ENCODE data around the gene TWSG1.
"Not testable (repeated sequence)": the region's sequence is repeated elsewhere in the genome, so short reads cannot be mapped to it uniquely, and the experiment has no call there.

TWSG1 gene

DNA sequence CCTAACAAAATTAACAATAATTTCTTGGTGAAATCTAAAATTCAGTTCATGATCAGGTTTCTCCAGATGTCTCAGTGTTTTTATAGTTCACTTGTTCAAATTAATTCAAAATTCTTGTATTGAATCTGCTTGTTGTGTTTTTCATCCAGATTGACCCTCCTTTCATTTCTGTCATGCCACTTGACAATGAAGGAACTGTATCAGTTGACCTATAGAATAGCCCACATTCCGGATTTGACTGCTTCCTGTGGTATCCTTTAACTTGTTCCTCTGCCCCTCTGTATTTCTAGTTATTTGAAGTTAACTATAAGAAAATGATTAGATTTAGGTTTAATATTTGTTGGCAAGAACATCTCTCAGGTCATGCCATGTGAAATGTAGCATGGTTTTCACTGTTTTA, 53.3 kb downstream of the TWSG1 start:
- no CpG with 5 or more reads among the region's 1 CpG for WGBS, 2 experiments (ENCODE audit: insufficient coverage in 2 of 2)
- H3K9me3 ChIP-seq (ENCODE audit: control insufficient read depth, low read length) = peaks cover 12% of the 10 kb centered on the region
- peaks cover 23% of the 10 kb centered on the region for H3K36me3 ChIP-seq (ENCODE audit: control insufficient read depth, insufficient read depth, low read length)
- H3K27ac ChIP-seq (ENCODE audit: low read depth, low read length, severe bottlenecking) = no peak overlapping the region
- H3K4me1 ChIP-seq (ENCODE audit: control insufficient read depth, insufficient read depth, low read length, poor library complexity, severe bottlenecking) = no peaks in the 10 kb centered on the region
- no peak overlapping the region for H3K4me3 ChIP-seq (ENCODE audit: extremely low read depth, insufficient read depth, low read length, poor library complexity, severe bottlenecking)

DNA sequence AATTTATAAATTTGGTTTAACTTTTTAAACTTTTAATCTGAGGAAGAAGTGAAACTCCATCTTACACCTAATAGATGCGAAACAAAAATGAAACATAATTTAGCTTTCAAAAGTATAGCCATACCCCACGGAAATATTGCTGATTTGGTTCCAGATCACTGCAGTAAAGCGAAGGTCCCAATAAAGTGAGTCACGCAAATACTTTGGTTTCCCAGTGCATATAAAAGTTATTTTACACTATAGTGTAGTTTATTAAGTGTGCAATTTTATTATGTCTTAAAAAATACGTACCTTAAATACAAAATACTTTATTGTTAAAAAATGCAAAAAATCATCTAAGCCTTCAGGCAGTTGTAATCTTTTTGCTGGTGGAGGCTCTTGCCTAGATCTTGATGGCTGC, 55.1 kb downstream of the TWSG1 start:
- Histone ChIP-seq H3K4me1 (ENCODE audit: control insufficient read depth, insufficient read depth, low read length, poor library complexity, severe bottlenecking) (no peaks in the 10 kb centered on the region), H3K9me3 (ENCODE audit: control insufficient read depth, low read length) (peaks cover 12% of the 10 kb centered on the region), H3K36me3 (ENCODE audit: control insufficient read depth, insufficient read depth, low read length) (peaks cover 30% of the 10 kb centered on the region), H3K27ac (ENCODE audit: low read depth, low read length, severe bottlenecking) (no peak overlapping the region), H3K4me3 (ENCODE audit: extremely low read depth, insufficient read depth, low read length, poor library complexity, severe bottlenecking) (no peak overlapping the region)
- WGBS, 2 experiments (ENCODE audit: insufficient coverage in 2 of 2) = 100% methylated on average over 1 to 2 of the region's 5 CpGs

DNA sequence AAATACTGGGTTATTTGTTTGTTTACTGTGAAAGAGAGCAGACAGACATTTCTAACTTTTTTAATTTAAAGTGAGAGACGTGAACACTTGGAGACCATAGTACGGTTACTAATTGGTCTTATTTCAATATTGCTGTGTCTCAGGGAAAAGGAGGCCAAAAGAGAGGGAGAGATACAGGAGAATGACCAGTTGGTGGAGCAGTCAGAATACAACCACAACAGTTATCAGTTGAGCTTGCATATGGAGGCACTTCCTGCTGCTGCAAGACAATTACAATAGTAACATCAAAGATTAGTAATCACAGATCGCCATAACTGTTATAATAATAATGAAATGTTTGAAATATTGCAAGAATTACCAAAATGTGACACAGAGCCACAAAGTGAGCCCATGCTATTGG, 58.2 kb downstream of the TWSG1 start:
- no peak overlapping the region for H3K4me3 ChIP-seq (ENCODE audit: extremely low read depth, insufficient read depth, low read length, poor library complexity, severe bottlenecking)
- peaks cover 12% of the 10 kb centered on the region for H3K9me3 ChIP-seq (ENCODE audit: control insufficient read depth, low read length)
- H3K27ac ChIP-seq (ENCODE audit: low read depth, low read length, severe bottlenecking) = no peak overlapping the region
- H3K4me1 ChIP-seq (ENCODE audit: control insufficient read depth, insufficient read depth, low read length, poor library complexity, severe bottlenecking) = no peaks in the 10 kb centered on the region
- H3K36me3 ChIP-seq (ENCODE audit: control insufficient read depth, insufficient read depth, low read length) = peaks cover 30% of the 10 kb centered on the region
- WGBS, 2 experiments (ENCODE audit: insufficient coverage in 2 of 2) = 100% methylated on average over 1 of the region's 3 CpGs; no CpG with 5 or more reads in 1 of the 2 experiments

DNA sequence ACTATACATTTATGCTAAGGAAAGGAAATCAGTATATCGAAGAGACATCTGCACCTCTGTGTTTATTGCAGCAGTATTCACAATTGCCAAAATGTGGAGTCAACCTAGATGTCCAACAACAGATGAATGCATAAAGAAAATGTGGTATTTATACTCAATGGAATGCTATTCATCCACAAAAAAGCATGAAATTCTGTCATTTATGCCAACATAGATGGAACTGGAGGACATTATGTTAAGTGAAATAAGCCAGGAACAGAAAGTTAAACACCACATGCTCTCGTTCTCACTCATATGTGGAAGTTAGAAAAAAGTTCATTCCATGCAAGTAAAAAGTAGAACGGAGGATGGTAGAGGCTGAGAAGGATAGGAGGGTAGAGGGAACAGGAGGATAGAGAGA, 59.5 kb downstream of the TWSG1 start:
- Histone ChIP-seq H3K4me3 (ENCODE audit: extremely low read depth, insufficient read depth, low read length, poor library complexity, severe bottlenecking) (no peak overlapping the region), H3K9me3 (ENCODE audit: control insufficient read depth, low read length) (peaks cover 12% of the 10 kb centered on the region), H3K4me1 (ENCODE audit: control insufficient read depth, insufficient read depth, low read length, poor library complexity, severe bottlenecking) (no peaks in the 10 kb centered on the region), H3K27ac (ENCODE audit: low read depth, low read length, severe bottlenecking) (no peak overlapping the region), H3K36me3 (ENCODE audit: control insufficient read depth, insufficient read depth, low read length) (peaks cover 25% of the 10 kb centered on the region)
- WGBS, 2 experiments (ENCODE audit: insufficient coverage in 2 of 2) = 92 to 94% methylated on average over 2 of the region's 3 CpGs

DNA sequence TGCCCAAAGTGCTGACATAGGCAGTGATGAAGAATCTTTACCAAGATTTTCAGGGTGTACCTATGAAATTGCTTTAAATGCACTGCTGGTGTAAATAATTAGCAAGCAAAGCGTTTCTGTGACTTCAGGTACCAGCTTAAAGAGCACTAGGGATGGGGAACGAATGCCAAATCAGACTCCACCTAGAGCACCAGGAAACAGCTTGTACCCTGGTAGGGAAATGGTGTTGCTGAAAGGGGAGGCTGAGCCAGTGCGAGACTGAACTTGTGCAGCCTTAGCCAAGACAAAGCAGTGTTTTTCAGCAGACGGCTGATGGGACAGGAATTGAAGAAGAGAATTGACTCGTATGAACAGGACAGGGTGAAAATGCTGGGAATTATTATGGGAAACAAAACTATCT, 65.6 kb downstream of the TWSG1 start:
- Histone ChIP-seq H3K36me3 (ENCODE audit: control insufficient read depth, insufficient read depth, low read length) (no peaks in the 10 kb centered on the region), H3K4me3 (ENCODE audit: extremely low read depth, insufficient read depth, low read length, poor library complexity, severe bottlenecking) (no peak overlapping the region), H3K27ac (ENCODE audit: low read depth, low read length, severe bottlenecking) (no peak overlapping the region), H3K4me1 (ENCODE audit: control insufficient read depth, insufficient read depth, low read length, poor library complexity, severe bottlenecking) (peaks cover 9% of the 10 kb centered on the region), H3K9me3 (ENCODE audit: control insufficient read depth, low read length) (no peaks in the 10 kb centered on the region)
- 93% methylated on average over 3 to 5 of the region's 5 CpGs for WGBS, 2 experiments (ENCODE audit: insufficient coverage in 2 of 2)

DNA sequence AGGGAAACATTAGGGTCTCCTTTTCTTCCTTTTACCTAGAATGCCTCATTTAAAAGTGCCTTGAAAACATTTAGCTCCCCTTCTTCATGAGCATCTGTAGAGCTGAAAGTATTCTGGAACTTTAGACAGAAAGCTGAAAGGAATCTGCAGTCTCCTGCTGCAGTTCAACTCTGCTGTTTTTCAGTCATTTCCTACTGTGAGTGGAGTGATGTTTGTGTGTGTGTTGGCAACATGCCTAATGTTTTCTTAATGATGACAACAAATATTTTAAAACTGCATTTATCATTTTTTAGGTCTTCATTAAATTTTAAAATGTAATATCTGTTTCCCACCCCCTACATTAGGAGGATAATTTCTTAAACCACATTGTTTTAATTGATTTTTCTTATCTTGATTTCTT, 66.6 kb downstream of the TWSG1 start:
- H3K36me3 ChIP-seq (ENCODE audit: control insufficient read depth, insufficient read depth, low read length) = no peaks in the 10 kb centered on the region
- peaks cover 9% of the 10 kb centered on the region for H3K4me1 ChIP-seq (ENCODE audit: control insufficient read depth, insufficient read depth, low read length, poor library complexity, severe bottlenecking)
- H3K9me3 ChIP-seq (ENCODE audit: control insufficient read depth, low read length) = no peaks in the 10 kb centered on the region
- no peak overlapping the region for H3K27ac ChIP-seq (ENCODE audit: low read depth, low read length, severe bottlenecking)
- no peak overlapping the region for H3K4me3 ChIP-seq (ENCODE audit: extremely low read depth, insufficient read depth, low read length, poor library complexity, severe bottlenecking)

DNA sequence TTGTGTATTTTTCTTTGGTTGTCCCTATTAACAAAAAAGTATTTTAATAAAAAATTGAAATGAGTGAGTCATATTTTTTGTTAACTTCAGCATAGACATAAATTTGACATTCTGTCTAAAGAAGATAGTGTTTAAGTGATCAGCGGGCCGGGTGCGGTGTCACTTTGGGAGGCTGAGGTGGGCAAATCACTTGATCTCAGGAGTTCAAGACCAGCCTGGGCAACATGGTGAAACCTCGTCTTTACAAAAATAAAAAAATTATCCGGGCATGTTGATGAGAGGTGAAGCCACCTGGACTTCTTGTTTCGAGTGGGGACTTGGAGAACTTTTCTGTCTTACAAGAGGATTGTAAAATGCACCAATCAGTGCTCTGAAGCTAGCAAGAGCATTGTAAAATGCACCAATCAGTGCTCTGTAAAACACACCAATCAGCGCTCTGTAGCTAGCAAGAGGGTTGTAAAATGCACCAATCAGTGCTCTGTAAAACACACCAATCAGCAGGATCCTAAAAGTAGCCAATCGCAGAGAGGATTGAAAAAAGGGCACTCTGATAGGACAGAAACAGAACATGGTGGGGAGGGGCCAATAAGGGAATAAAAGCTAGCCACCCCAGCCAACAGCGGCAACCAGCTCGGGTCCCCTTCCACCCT, 67.9 kb downstream of the TWSG1 start:
- H3K4me3 ChIP-seq (ENCODE audit: extremely low read depth, insufficient read depth, low read length, poor library complexity, severe bottlenecking); H3K27ac ChIP-seq (ENCODE audit: low read depth, low read length, severe bottlenecking); H3K4me1 ChIP-seq (ENCODE audit: control insufficient read depth, insufficient read depth, low read length, poor library complexity, severe bottlenecking); H3K9me3 ChIP-seq (ENCODE audit: control insufficient read depth, low read length); H3K36me3 ChIP-seq (ENCODE audit: control insufficient read depth, insufficient read depth, low read length): not testable (repeated sequence)
- whole genome bisulfite sequencing, 2 experiments (ENCODE audit: insufficient coverage in 2 of 2) = 98 to 100% methylated on average over 7 to 8 of the region's 10 CpGs

DNA sequence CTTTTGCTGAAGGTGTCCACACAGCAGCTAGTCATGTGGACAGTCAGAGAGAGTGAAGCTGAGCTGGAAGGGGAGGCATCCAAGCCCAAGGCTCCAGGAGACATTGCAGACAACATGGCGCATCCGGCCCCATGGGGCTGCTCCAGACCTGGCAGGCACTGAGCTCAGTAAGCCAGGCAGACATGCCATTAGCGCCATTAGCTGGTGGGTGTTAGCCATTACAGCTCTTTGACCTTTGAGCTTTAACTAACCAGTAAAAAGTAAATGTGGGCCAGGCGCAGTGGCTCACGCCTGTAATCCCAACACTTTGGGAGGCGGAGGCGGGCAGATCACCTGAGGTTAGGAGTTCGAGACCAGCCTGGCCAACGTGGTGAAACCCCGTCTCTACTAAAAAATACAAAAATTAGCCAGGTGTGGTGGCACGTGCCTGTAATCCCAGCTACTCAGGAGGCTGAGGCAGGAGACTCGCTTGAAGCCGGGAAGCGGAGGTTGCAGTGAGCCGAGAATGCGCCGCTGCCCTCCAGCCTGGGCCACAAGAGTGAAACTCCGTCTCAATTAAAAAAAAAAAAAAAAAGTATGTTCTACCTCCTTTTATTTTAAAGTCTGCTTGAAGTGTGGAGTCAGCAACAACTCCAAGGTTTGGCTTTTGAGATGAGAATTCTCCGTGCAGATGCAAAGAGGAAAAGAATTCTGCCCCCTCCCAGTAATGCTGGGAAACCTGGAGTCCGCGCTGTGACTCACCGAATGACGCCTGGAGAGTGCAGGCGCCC, 69.4 kb downstream of the TWSG1 start:
- Histone ChIP-seq H3K27ac (ENCODE audit: low read depth, low read length, severe bottlenecking) (no peak overlapping the region), H3K36me3 (ENCODE audit: control insufficient read depth, insufficient read depth, low read length) (no peaks in the 10 kb centered on the region), H3K4me3 (ENCODE audit: extremely low read depth, insufficient read depth, low read length, poor library complexity, severe bottlenecking) (no peak overlapping the region), H3K9me3 (ENCODE audit: control insufficient read depth, low read length) (no peaks in the 10 kb centered on the region), H3K4me1 (ENCODE audit: control insufficient read depth, insufficient read depth, low read length, poor library complexity, severe bottlenecking) (peaks cover 9% of the 10 kb centered on the region)
- 94 to 98% methylated on average over 10 to 18 of the region's 24 CpGs for WGBS, 2 experiments (ENCODE audit: insufficient coverage in 2 of 2)

DNA sequence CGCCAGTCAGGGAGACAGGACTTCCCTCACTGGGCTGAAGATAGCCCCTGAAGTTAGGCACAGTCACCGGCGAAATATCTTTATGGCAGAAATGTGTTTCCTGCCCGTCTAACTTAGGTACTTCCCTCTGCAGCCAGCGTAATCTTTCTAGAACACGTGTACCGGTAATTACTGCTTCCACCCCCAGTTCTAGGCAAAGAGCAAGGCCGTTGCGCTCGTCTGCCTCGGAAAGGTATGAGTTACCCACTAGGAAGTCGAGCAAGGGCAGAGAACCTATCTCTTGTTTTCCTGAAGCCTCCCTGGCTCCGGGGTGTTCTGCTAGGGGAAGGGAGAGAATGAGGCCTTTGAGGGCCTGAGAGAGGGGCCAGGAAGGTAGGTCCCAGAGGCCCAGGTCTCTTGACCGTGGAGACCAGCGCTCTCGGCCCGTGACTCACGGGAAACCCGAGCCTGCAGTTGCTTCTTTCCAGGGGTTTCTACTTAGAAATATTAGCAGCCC, 70.0 kb downstream of the TWSG1 start:
- no peaks in the 10 kb centered on the region for H3K9me3 ChIP-seq (ENCODE audit: control insufficient read depth, low read length)
- 91 to 99% methylated on average over 16 to 17 of the region's 19 CpGs for WGBS, 2 experiments (ENCODE audit: insufficient coverage in 2 of 2)
- H3K4me1 ChIP-seq (ENCODE audit: control insufficient read depth, insufficient read depth, low read length, poor library complexity, severe bottlenecking) = peaks cover 9% of the 10 kb centered on the region
- no peaks in the 10 kb centered on the region for H3K36me3 ChIP-seq (ENCODE audit: control insufficient read depth, insufficient read depth, low read length)
- no peak overlapping the region for H3K27ac ChIP-seq (ENCODE audit: low read depth, low read length, severe bottlenecking)
- H3K4me3 ChIP-seq (ENCODE audit: extremely low read depth, insufficient read depth, low read length, poor library complexity, severe bottlenecking) = no peak overlapping the region

DNA sequence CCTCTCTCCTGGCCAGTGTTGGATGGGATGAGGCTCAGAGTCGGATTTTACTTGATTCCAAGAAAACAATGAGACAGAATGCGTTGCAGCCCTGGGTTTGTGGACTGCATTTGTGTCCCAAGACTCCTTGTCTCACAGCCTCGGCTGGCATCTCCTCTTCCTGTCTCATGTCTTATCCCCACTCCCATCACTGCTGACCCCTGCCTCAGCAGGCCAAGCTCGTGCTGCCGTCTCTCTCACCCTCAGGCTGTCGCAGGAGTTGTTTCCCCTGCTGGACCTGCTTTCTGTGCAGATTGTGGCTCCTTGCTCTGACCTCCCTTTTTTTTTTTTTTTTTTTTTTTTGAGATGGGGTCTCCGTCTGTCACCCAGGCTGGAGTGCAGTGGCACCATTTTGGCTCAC, 70.6 kb downstream of the TWSG1 start:
- Histone ChIP-seq H3K27ac (ENCODE audit: low read depth, low read length, severe bottlenecking) (no peak overlapping the region), H3K36me3 (ENCODE audit: control insufficient read depth, insufficient read depth, low read length) (no peaks in the 10 kb centered on the region), H3K9me3 (ENCODE audit: control insufficient read depth, low read length) (no peaks in the 10 kb centered on the region), H3K4me1 (ENCODE audit: control insufficient read depth, insufficient read depth, low read length, poor library complexity, severe bottlenecking) (peaks cover 9% of the 10 kb centered on the region), H3K4me3 (ENCODE audit: extremely low read depth, insufficient read depth, low read length, poor library complexity, severe bottlenecking) (no peak overlapping the region)
- 83 to 95% methylated on average over 4 to 6 of the region's 7 CpGs for WGBS, 2 experiments (ENCODE audit: insufficient coverage in 2 of 2)

DNA sequence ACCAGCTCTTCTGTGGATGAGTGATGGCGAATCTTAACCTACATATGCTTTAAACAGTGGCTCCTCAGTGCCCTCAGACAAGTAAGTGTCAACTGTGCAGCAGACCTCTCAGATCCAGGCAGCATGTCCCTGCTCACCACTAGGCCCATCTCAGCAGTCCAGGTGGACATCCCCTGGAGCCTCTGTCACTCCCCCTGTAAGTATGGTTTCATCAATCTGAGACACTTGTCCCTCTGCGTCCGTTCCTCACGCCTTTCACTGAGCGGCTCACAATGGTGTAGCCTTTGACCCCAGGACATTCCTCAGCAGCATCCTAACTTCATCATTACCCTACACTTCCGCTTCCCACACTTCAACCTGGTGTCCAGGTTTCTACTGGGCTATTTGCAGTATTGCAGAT, 71.4 kb downstream of the TWSG1 start:
- WGBS, 2 experiments (ENCODE audit: insufficient coverage in 2 of 2) = 92 to 93% methylated on average over 5 to 6 of the region's 6 CpGs
- H3K36me3 ChIP-seq (ENCODE audit: control insufficient read depth, insufficient read depth, low read length) = no peaks in the 10 kb centered on the region
- peaks cover 9% of the 10 kb centered on the region for H3K4me1 ChIP-seq (ENCODE audit: control insufficient read depth, insufficient read depth, low read length, poor library complexity, severe bottlenecking)
- no peak overlapping the region for H3K4me3 ChIP-seq (ENCODE audit: extremely low read depth, insufficient read depth, low read length, poor library complexity, severe bottlenecking)
- H3K27ac ChIP-seq (ENCODE audit: low read depth, low read length, severe bottlenecking) = no peak overlapping the region
- H3K9me3 ChIP-seq (ENCODE audit: control insufficient read depth, low read length) = no peaks in the 10 kb centered on the region
